ENCODE measurements around the gene NEUROG1.

NEUROG1 gene

GRCh38 chr5:135535820-135536801 is at the start of gene NEUROG1:
Gene NEUROG1, minus strand, starts transcription at chr5:135535964. Its CDS starts 274 bp downstream, at chr5:135535690.
- no peaks in the 10 kb centered on the region for H3K4me1 ChIP-seq (ENCODE audit: control insufficient read depth, insufficient read depth, low read length)
- no peaks in the 10 kb centered on the region for H3K36me3 ChIP-seq (ENCODE audit: control insufficient read depth, insufficient read depth, low read length)
- H3K9ac ChIP-seq (ENCODE audit: low read length): no peak within 1 kb of the TSS
- peaks cover 34% of the 10 kb centered on the region for H3K27me3 ChIP-seq (ENCODE audit: control insufficient read depth, insufficient read depth, low read length)
- H3K27ac ChIP-seq (ENCODE audit: low read depth, low read length): no peak within 1 kb of the TSS
- peak within 1 kb of the TSS; percentile 18 for H3K4me3 ChIP-seq (ENCODE audit: low read length)

- no peak overlapping the region for H3K4me3 ChIP-seq (ENCODE audit: low read length)
- no peak overlapping the region for H3K9ac ChIP-seq (ENCODE audit: low read length)
- no peaks in the 10 kb centered on the region for H3K4me1 ChIP-seq (ENCODE audit: control insufficient read depth, insufficient read depth, low read length)
- H3K36me3 ChIP-seq (ENCODE audit: control insufficient read depth, insufficient read depth, low read length): no peaks in the 10 kb centered on the region
- H3K27me3 ChIP-seq (ENCODE audit: control insufficient read depth, insufficient read depth, low read length): peaks cover 4% of the 10 kb centered on the region
- no peak overlapping the region for H3K27ac ChIP-seq (ENCODE audit: low read depth, low read length)
These were observed 49.2 kb upstream of the NEUROG1 start for GRCh38 chr5:135584918-135585317.

GRCh38 chr5:135584276-135584675 is 48.5 kb upstream of the NEUROG1 start:
- Histone ChIP-seq H3K9ac (ENCODE audit: low read length) (no peak overlapping the region), H3K27ac (ENCODE audit: low read depth, low read length) (no peak overlapping the region), H3K27me3 (ENCODE audit: control insufficient read depth, insufficient read depth, low read length) (peaks cover 4% of the 10 kb centered on the region), H3K4me1 (ENCODE audit: control insufficient read depth, insufficient read depth, low read length) (no peaks in the 10 kb centered on the region), H3K4me3 (ENCODE audit: low read length) (no peak overlapping the region), H3K36me3 (ENCODE audit: control insufficient read depth, insufficient read depth, low read length) (no peaks in the 10 kb centered on the region)

- Histone ChIP-seq H3K36me3 (ENCODE audit: control insufficient read depth, insufficient read depth, low read length) (no peaks in the 10 kb centered on the region), H3K27me3 (ENCODE audit: control insufficient read depth, insufficient read depth, low read length) (peaks cover 4% of the 10 kb centered on the region), H3K4me3 (ENCODE audit: low read length) (no peak overlapping the region), H3K27ac (ENCODE audit: low read depth, low read length) (no peak overlapping the region), H3K9ac (ENCODE audit: low read length) (no peak overlapping the region), H3K4me1 (ENCODE audit: control insufficient read depth, insufficient read depth, low read length) (no peaks in the 10 kb centered on the region)
These were observed 46.5 kb upstream of the NEUROG1 start for GRCh38 chr5:135582099-135582781.

GRCh38 chr5:135578685-135579341 is 43.0 kb upstream of the NEUROG1 start, which contains the start of gene CXCL14:
Gene CXCL14, minus strand, starts transcription at chr5:135578991. Its CDS starts 213 bp downstream, at chr5:135578778.
- Histone ChIP-seq H3K27ac (ENCODE audit: low read depth, low read length) (no peak within 1 kb of the TSS), H3K36me3 (ENCODE audit: control insufficient read depth, insufficient read depth, low read length) (no peaks in the 10 kb centered on the region), H3K9ac (ENCODE audit: low read length) (no peak within 1 kb of the TSS), H3K4me3 (ENCODE audit: low read length) (peak within 1 kb of the TSS; percentile 40), H3K4me1 (ENCODE audit: control insufficient read depth, insufficient read depth, low read length) (no peaks in the 10 kb centered on the region), H3K27me3 (ENCODE audit: control insufficient read depth, insufficient read depth, low read length) (peaks cover 10% of the 10 kb centered on the region)

GRCh38 chr5:135578305-135578684 is 42.5 kb upstream of the NEUROG1 start:
- no peak overlapping the region for H3K9ac ChIP-seq (ENCODE audit: low read length)
- H3K36me3 ChIP-seq (ENCODE audit: control insufficient read depth, insufficient read depth, low read length): no peaks in the 10 kb centered on the region
- no peaks in the 10 kb centered on the region for H3K4me1 ChIP-seq (ENCODE audit: control insufficient read depth, insufficient read depth, low read length)
- no peak overlapping the region for H3K27ac ChIP-seq (ENCODE audit: low read depth, low read length)
- peak overlapping the region; percentile 40 for H3K4me3 ChIP-seq (ENCODE audit: low read length)
- peaks cover 10% of the 10 kb centered on the region for H3K27me3 ChIP-seq (ENCODE audit: control insufficient read depth, insufficient read depth, low read length)

GRCh38 chr5:135577421-135577820 is 41.7 kb upstream of the NEUROG1 start:
- Histone ChIP-seq H3K4me3 (ENCODE audit: low read length) (no peak overlapping the region), H3K9ac (ENCODE audit: low read length) (no peak overlapping the region), H3K36me3 (ENCODE audit: control insufficient read depth, insufficient read depth, low read length) (no peaks in the 10 kb centered on the region), H3K27ac (ENCODE audit: low read depth, low read length) (no peak overlapping the region), H3K27me3 (ENCODE audit: control insufficient read depth, insufficient read depth, low read length) (peaks cover 10% of the 10 kb centered on the region), H3K4me1 (ENCODE audit: control insufficient read depth, insufficient read depth, low read length) (no peaks in the 10 kb centered on the region)

GRCh38 chr5:135576075-135576599 is 40.4 kb upstream of the NEUROG1 start:
- Histone ChIP-seq H3K4me1 (ENCODE audit: control insufficient read depth, insufficient read depth, low read length) (no peaks in the 10 kb centered on the region), H3K27me3 (ENCODE audit: control insufficient read depth, insufficient read depth, low read length) (peaks cover 10% of the 10 kb centered on the region), H3K9ac (ENCODE audit: low read length) (no peak overlapping the region), H3K27ac (ENCODE audit: low read depth, low read length) (no peak overlapping the region), H3K4me3 (ENCODE audit: low read length) (no peak overlapping the region), H3K36me3 (ENCODE audit: control insufficient read depth, insufficient read depth, low read length) (no peaks in the 10 kb centered on the region)

- Histone ChIP-seq H3K9ac (ENCODE audit: low read length) (no peak overlapping the region), H3K4me3 (ENCODE audit: low read length) (no peak overlapping the region), H3K27ac (ENCODE audit: low read depth, low read length) (no peak overlapping the region), H3K4me1 (ENCODE audit: control insufficient read depth, insufficient read depth, low read length) (no peaks in the 10 kb centered on the region), H3K27me3 (ENCODE audit: control insufficient read depth, insufficient read depth, low read length) (peaks cover 7% of the 10 kb centered on the region), H3K36me3 (ENCODE audit: control insufficient read depth, insufficient read depth, low read length) (no peaks in the 10 kb centered on the region)
These were observed 38.7 kb upstream of the NEUROG1 start for GRCh38 chr5:135574493-135574892.

- H3K9ac ChIP-seq (ENCODE audit: low read length): no peak overlapping the region
- H3K4me3 ChIP-seq (ENCODE audit: low read length): no peak overlapping the region
- H3K4me1 ChIP-seq (ENCODE audit: control insufficient read depth, insufficient read depth, low read length): no peaks in the 10 kb centered on the region
- peaks cover 5% of the 10 kb centered on the region for H3K27me3 ChIP-seq (ENCODE audit: control insufficient read depth, insufficient read depth, low read length)
- H3K36me3 ChIP-seq (ENCODE audit: control insufficient read depth, insufficient read depth, low read length): no peaks in the 10 kb centered on the region
- no peak overlapping the region for H3K27ac ChIP-seq (ENCODE audit: low read depth, low read length)
These were observed 36.1 kb upstream of the NEUROG1 start for GRCh38 chr5:135571902-135572301.

- Histone ChIP-seq H3K27me3 (ENCODE audit: control insufficient read depth, insufficient read depth, low read length) (peaks cover 2% of the 10 kb centered on the region), H3K36me3 (ENCODE audit: control insufficient read depth, insufficient read depth, low read length) (no peaks in the 10 kb centered on the region), H3K4me1 (ENCODE audit: control insufficient read depth, insufficient read depth, low read length) (no peaks in the 10 kb centered on the region), H3K4me3 (ENCODE audit: low read length) (no peak overlapping the region), H3K9ac (ENCODE audit: low read length) (no peak overlapping the region), H3K27ac (ENCODE audit: low read depth, low read length) (no peak overlapping the region)
These were observed 35.4 kb upstream of the NEUROG1 start for GRCh38 chr5:135571066-135571609.

GRCh38 chr5:135570453-135570764 is 34.6 kb upstream of the NEUROG1 start:
- Histone ChIP-seq H3K4me1 (ENCODE audit: control insufficient read depth, insufficient read depth, low read length) (no peaks in the 10 kb centered on the region), H3K27ac (ENCODE audit: low read depth, low read length) (no peak overlapping the region), H3K4me3 (ENCODE audit: low read length) (no peak overlapping the region), H3K36me3 (ENCODE audit: control insufficient read depth, insufficient read depth, low read length) (no peaks in the 10 kb centered on the region), H3K9ac (ENCODE audit: low read length) (no peak overlapping the region), H3K27me3 (ENCODE audit: control insufficient read depth, insufficient read depth, low read length) (peaks cover under 1% of the 10 kb centered on the region)
